ENCODE measurements around the gene PPL. TPM values are rescaled to one million over a fixed set of nuclear protein-coding genes. Genes with fewer than 3 reads are reported as not detected.

Gene PPL
- total RNA-seq, 4 donors from 2014 or later, result 55.5 to 84.9 (median 72.0) TPM

- Histone ChIP-seq H3K4me3 (replicated peaks in 1 of 3) (no peak overlapping the region), H3K36me3 (peaks cover 77 to 87% of the 10 kb centered on the region in 2 donors), H3K27me3 (no peaks in the 10 kb centered on the region), H3K9me3 (no peaks in the 10 kb centered on the region), H3K4me1 (peaks cover 7 to 16% of the 10 kb centered on the region in 2 donors), H3K27ac (peak overlapping the region; percentile 19 to 31 (median 20))
- peak in 1 of 2 donors; percentile 46 for DNase-seq
- intact Hi-C loops (cut with DNase I), result loop anchor here (5.0 kb wide), 1 partner anchor 55 kb away; the partner anchor contains the start of gene PPL
- TF ChIP-seq POLR2A (IDR thresholded peaks at IDR 0.05) (no peak), CTCF (IDR thresholded peaks at IDR 0.05) (no peak)
- 65 to 68% methylated on average over 14 of the region's 14 CpGs for WGBS, 2 donors
Measured at GRCh38 chr16:4882000-4882632, 54.8 kb downstream of the PPL start.

GRCh38 chr16:4880006-4880580, 56.9 kb downstream of the PPL start:
- peaks cover 76 to 86% of the 10 kb centered on the region in 2 donors for H3K36me3 ChIP-seq

GRCh38 chr16:4879049-4879448, 57.9 kb downstream of the PPL start:
- Histone ChIP-seq H3K4me1 (peaks cover 7 to 16% of the 10 kb centered on the region in 2 donors), H3K4me3 (replicated peaks in 1 of 3) (no peak overlapping the region), H3K27ac (no peak overlapping the region), H3K9me3 (no peaks in the 10 kb centered on the region), H3K27me3 (no peaks in the 10 kb centered on the region), H3K36me3 (peaks cover 76 to 86% of the 10 kb centered on the region in 2 donors)
- no peak for DNase-seq
- TF ChIP-seq CTCF (IDR thresholded peaks at IDR 0.05), result no peak
- TF ChIP-seq POLR2A (IDR thresholded peaks at IDR 0.05), result no peak
- 82 to 85% methylated on average over 4 of the region's 4 CpGs for WGBS, 2 donors
- intact Hi-C loops (cut with DNase I), result loop anchor here (2.0 kb wide), 1 partner anchor 36 kb away; no protein-coding TSS in a partner anchor

More at GRCh38 chr16:4880006-4880580, 56.9 kb downstream of the PPL start:
- H3K4me3 ChIP-seq (replicated peaks in 1 of 3), result no peak overlapping the region
- no peaks in the 10 kb centered on the region for H3K9me3 ChIP-seq
- WGBS, 2 donors, result 93 to 96% methylated on average over 12 to 17 of the region's 17 CpGs
- intact Hi-C loops (cut with DNase I), result loop anchor here (5.0 kb wide), 1 partner anchor 57 kb away; the partner anchor contains the start of gene PPL
- DNase-seq, result no peak
- no peak overlapping the region for H3K27ac ChIP-seq
- H3K27me3 ChIP-seq, result no peaks in the 10 kb centered on the region
- no peak for TF ChIP-seq CTCF (IDR thresholded peaks at IDR 0.05)
- no peak for TF ChIP-seq POLR2A (IDR thresholded peaks at IDR 0.05)
- peaks cover 7 to 16% of the 10 kb centered on the region in 2 donors for H3K4me1 ChIP-seq

- Histone ChIP-seq H3K4me3 (replicated peaks in 1 of 3) (no peak overlapping the region), H3K4me1 (peaks cover 5 to 12% of the 10 kb centered on the region in 2 donors), H3K36me3 (peaks cover 78 to 84% of the 10 kb centered on the region in 2 donors), H3K9me3 (no peaks in the 10 kb centered on the region), H3K27ac (no peak overlapping the region), H3K27me3 (no peaks in the 10 kb centered on the region)
- no peak for DNase-seq
- intact Hi-C loops (cut with DNase I), result no loop called here
- WGBS, 2 donors, result 91 to 96% methylated on average over 14 of the region's 14 CpGs
- TF ChIP-seq POLR2A (IDR thresholded peaks at IDR 0.05) (no peak), CTCF (IDR thresholded peaks at IDR 0.05) (no peak)
Measured at GRCh38 chr16:4877380-4877685, 59.6 kb downstream of the PPL start.
